ENCODE data around the gene PRKCA.

Gene PRKCA

DNA sequence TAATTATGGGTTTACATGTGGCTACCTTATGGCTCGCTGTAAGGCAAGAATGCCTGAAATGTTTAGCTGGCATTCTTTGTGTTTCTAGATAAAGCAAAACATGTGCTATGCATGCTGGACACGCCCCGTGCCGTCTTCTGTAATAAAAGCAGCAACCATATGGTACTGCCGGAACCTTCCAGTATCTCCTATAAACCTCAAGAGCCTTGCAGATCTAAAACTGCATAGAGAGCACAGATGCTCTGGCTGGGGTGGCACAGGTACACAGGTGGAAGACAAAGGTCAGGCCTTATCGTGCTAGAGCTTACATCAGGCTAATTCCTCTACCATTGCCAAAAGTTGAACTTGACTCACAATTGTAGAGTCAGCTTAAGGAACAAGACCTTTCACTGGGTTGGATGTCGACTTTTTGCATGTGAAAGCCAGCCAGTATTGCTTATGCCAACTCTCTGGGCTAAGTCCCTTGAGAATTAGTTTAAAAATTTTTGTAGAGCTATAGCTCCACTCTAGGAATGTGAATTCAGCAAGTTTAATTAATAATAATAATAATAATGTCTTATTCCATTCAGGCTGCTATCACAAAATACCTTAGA lies 345.1 kb downstream of the PRKCA start:
- H3K9me3 ChIP-seq (replicated peaks in 1 of 2; ENCODE audit: control insufficient read depth in 2 of 2, insufficient read depth in 1 of 2, low read depth in 1 of 2, low read length in 2 of 2): no peaks in the 10 kb centered on the region
- H3K4me1 ChIP-seq (ENCODE audit: control insufficient read depth in 2 of 2, insufficient read depth in 1 of 2, low read depth in 1 of 2, low read length in 2 of 2): peaks cover 3 to 10% of the 10 kb centered on the region in 2 donors
- no peak overlapping the region for H3K4me3 ChIP-seq (ENCODE audit: low read length in 2 of 2)
- H4K8ac ChIP-seq (ENCODE audit: low read depth, low read length): no peak overlapping the region
- H2BK12ac ChIP-seq (ENCODE audit: low read length): no peak overlapping the region
- no peak overlapping the region for H3K9ac ChIP-seq (ENCODE audit: low read depth, low read length, poor library complexity)
- no peak overlapping the region for H3K4ac ChIP-seq (ENCODE audit: low read length)
- H2AFZ ChIP-seq (ENCODE audit: low read length): no peak overlapping the region
- no peak overlapping the region for H3K18ac ChIP-seq (ENCODE audit: low read length)
- H3K36me3 ChIP-seq (replicated peaks in 1 of 2; ENCODE audit: control insufficient read depth in 2 of 2, insufficient read depth in 2 of 2, low read length in 2 of 2): no peaks in the 10 kb centered on the region
- H2AK5ac ChIP-seq (ENCODE audit: low read depth, low read length): no peak overlapping the region
- no peak overlapping the region for H2BK120ac ChIP-seq (ENCODE audit: low read depth, low read length)
- no peak overlapping the region for H3K4me2 ChIP-seq (ENCODE audit: insufficient read depth, low read length, poor library complexity, severe bottlenecking)
- no peak for DNase-seq (ENCODE audit: low spot score)
- no peak overlapping the region for H2BK5ac ChIP-seq (ENCODE audit: low read length)
- H3K27ac ChIP-seq (replicated peaks; ENCODE audit: low read length): no peak overlapping the region
- no peaks in the 10 kb centered on the region for H3K27me3 ChIP-seq (ENCODE audit: control insufficient read depth in 3 of 3, insufficient read depth in 3 of 3, low read depth in 1 of 3, low read length in 3 of 3)
- H3K14ac ChIP-seq (ENCODE audit: low read length): no peak overlapping the region
- H2BK15ac ChIP-seq (ENCODE audit: low read length): no peak overlapping the region
- no peak overlapping the region for H3K23ac ChIP-seq (ENCODE audit: low read depth, low read length, poor library complexity)
- WGBS, 2 donors (ENCODE audit: extremely low coverage in 2 of 2, insufficient read length in 2 of 2, insufficient replicate concordance in 1 of 2): no CpG with 5 or more reads among the region's 7 CpGs
- H4K91ac ChIP-seq (ENCODE audit: low read depth, low read length, poor library complexity): no peak overlapping the region
- H3K79me1 ChIP-seq (ENCODE audit: low read depth, low read length): no peaks in the 10 kb centered on the region

DNA sequence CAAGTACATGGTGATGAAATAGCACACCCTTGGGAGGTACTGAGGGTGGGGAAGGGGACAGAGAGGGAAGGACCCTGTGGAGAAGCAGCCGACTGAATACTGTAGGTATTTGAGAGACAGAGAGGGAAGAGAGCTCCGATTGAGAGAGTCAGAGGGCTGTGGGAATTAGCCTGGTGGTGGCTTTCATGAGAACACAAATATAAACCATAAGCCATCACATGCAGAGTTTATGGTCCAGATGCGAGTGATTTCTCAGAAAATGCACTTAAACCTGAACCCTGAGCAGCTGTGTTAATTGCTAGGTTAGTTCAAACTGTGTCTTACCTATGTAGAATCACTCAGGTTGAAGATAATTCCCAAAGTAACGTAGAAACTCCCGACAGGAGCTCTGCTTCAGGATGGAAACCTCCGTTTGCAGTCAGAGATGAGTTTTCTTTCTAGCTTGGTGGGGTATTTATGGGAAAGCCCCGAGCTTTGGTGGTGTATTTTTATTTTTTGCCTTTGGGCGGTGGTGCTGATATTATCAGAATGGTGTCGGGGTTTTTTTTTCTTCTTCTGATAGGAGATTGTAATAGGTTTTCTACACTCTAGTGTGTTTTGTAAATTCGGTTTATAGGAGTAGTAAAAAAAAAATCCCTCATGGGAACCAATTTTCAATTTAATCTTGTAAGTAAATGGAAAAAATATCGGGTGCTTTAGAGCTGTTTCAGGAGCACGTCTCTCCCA lies 347.6 kb downstream of the PRKCA start:
- Histone ChIP-seq H3K9ac (ENCODE audit: low read depth, low read length, poor library complexity) (no peak overlapping the region), H3K4ac (ENCODE audit: low read length) (no peak overlapping the region), H2BK15ac (ENCODE audit: low read length) (no peak overlapping the region), H4K91ac (ENCODE audit: low read depth, low read length, poor library complexity) (no peak overlapping the region), H2BK5ac (ENCODE audit: low read length) (no peak overlapping the region), H2AK5ac (ENCODE audit: low read depth, low read length) (no peak overlapping the region), H3K4me2 (ENCODE audit: insufficient read depth, low read length, poor library complexity, severe bottlenecking) (no peak overlapping the region), H2BK120ac (ENCODE audit: low read depth, low read length) (no peak overlapping the region), H3K4me3 (ENCODE audit: low read length in 2 of 2) (no peak overlapping the region), H3K27me3 (ENCODE audit: control insufficient read depth in 3 of 3, insufficient read depth in 3 of 3, low read depth in 1 of 3, low read length in 3 of 3) (no peaks in the 10 kb centered on the region), H2BK12ac (ENCODE audit: low read length) (no peak overlapping the region), H4K8ac (ENCODE audit: low read depth, low read length) (no peak overlapping the region), H3K9me3 (replicated peaks in 1 of 2; ENCODE audit: control insufficient read depth in 2 of 2, insufficient read depth in 1 of 2, low read depth in 1 of 2, low read length in 2 of 2) (no peaks in the 10 kb centered on the region), H3K18ac (ENCODE audit: low read length) (no peak overlapping the region), H3K23ac (ENCODE audit: low read depth, low read length, poor library complexity) (no peak overlapping the region), H3K14ac (ENCODE audit: low read length) (no peak overlapping the region), H3K36me3 (replicated peaks in 1 of 2; ENCODE audit: control insufficient read depth in 2 of 2, insufficient read depth in 2 of 2, low read length in 2 of 2) (no peaks in the 10 kb centered on the region), H2AFZ (ENCODE audit: low read length) (no peak overlapping the region), H3K27ac (replicated peaks; ENCODE audit: low read length) (no peak overlapping the region), H3K79me1 (ENCODE audit: low read depth, low read length) (no peaks in the 10 kb centered on the region), H3K4me1 (ENCODE audit: control insufficient read depth in 2 of 2, insufficient read depth in 1 of 2, low read depth in 1 of 2, low read length in 2 of 2) (no peaks in the 10 kb centered on the region)
- WGBS, 2 donors (ENCODE audit: extremely low coverage in 2 of 2, insufficient read length in 2 of 2, insufficient replicate concordance in 1 of 2): no CpG with 5 or more reads among the region's 12 CpGs
- DNase-seq (ENCODE audit: low spot score): no peak

DNA sequence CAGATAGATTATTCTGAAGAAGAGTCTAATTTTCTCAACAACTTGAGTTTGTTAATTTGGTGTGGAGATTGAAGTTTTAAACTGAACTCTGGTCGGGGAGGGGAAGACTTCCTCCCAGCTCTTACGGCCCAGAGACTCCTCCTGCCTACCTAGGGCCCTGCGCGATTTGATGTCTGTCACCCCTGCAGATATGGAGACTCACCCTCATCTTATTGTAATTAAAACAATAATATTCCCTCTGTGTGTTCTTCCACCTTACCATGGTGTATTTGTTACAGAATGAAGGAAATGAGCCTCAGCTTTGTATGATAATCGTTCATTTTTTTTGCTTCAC lies 348.1 kb downstream of the PRKCA start:
- no peaks in the 10 kb centered on the region for H3K79me1 ChIP-seq (ENCODE audit: low read depth, low read length)
- no peak overlapping the region for H2AFZ ChIP-seq (ENCODE audit: low read length)
- H4K91ac ChIP-seq (ENCODE audit: low read depth, low read length, poor library complexity): no peak overlapping the region
- H3K4ac ChIP-seq (ENCODE audit: low read length): no peak overlapping the region
- H2BK120ac ChIP-seq (ENCODE audit: low read depth, low read length): no peak overlapping the region
- H3K9me3 ChIP-seq (replicated peaks in 1 of 2; ENCODE audit: control insufficient read depth in 2 of 2, insufficient read depth in 1 of 2, low read depth in 1 of 2, low read length in 2 of 2): no peaks in the 10 kb centered on the region
- DNase-seq (ENCODE audit: low spot score): no peak
- H3K4me2 ChIP-seq (ENCODE audit: insufficient read depth, low read length, poor library complexity, severe bottlenecking): no peak overlapping the region
- H2BK5ac ChIP-seq (ENCODE audit: low read length): no peak overlapping the region
- H3K18ac ChIP-seq (ENCODE audit: low read length): no peak overlapping the region
- no peak overlapping the region for H3K4me3 ChIP-seq (ENCODE audit: low read length in 2 of 2)
- no CpG with 5 or more reads among the region's 5 CpGs for WGBS, 2 donors (ENCODE audit: extremely low coverage in 2 of 2, insufficient read length in 2 of 2, insufficient replicate concordance in 1 of 2)
- H3K9ac ChIP-seq (ENCODE audit: low read depth, low read length, poor library complexity): no peak overlapping the region
- H2BK12ac ChIP-seq (ENCODE audit: low read length): no peak overlapping the region
- H3K27ac ChIP-seq (replicated peaks; ENCODE audit: low read length): no peak overlapping the region
- no peak overlapping the region for H3K23ac ChIP-seq (ENCODE audit: low read depth, low read length, poor library complexity)
- no peaks in the 10 kb centered on the region for H3K4me1 ChIP-seq (ENCODE audit: control insufficient read depth in 2 of 2, insufficient read depth in 1 of 2, low read depth in 1 of 2, low read length in 2 of 2)
- H3K27me3 ChIP-seq (ENCODE audit: control insufficient read depth in 3 of 3, insufficient read depth in 3 of 3, low read depth in 1 of 3, low read length in 3 of 3): no peaks in the 10 kb centered on the region
- no peak overlapping the region for H2AK5ac ChIP-seq (ENCODE audit: low read depth, low read length)
- no peaks in the 10 kb centered on the region for H3K36me3 ChIP-seq (replicated peaks in 1 of 2; ENCODE audit: control insufficient read depth in 2 of 2, insufficient read depth in 2 of 2, low read length in 2 of 2)
- H3K14ac ChIP-seq (ENCODE audit: low read length): no peak overlapping the region
- H4K8ac ChIP-seq (ENCODE audit: low read depth, low read length): no peak overlapping the region
- no peak overlapping the region for H2BK15ac ChIP-seq (ENCODE audit: low read length)

DNA sequence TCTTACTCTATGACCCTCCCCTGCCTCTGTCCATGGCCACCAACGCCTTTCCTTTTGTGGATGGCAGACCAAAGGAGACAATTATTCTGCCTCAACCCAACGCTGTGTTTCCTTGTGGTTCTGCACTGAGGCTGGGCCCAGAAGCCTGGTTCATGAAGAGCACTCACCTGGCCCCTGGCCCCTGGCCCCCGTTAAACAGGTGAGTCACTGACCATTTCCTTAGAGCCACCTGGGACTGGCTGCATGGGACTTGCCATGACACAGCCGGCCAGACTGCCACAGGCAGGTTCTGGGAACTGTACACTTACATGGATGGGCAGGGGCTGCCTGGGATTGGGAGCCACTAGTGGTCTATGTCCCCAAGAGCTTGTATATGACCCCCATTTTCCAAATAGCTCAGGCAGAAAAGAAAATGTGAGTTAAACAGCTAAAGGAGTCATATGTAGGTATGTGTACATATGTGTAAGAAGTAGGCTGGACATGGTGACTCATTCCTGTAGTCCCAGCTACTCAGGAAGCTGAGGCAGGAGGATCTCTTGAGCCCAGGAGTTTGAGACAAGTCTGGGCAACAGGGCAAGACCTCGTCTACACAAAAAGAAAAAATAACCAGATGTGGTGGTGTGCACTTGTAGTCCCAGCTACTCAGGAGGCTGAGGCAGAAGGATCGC lies 350.6 kb downstream of the PRKCA start:
- no peak overlapping the region for H3K14ac ChIP-seq (ENCODE audit: low read length)
- H2AK5ac ChIP-seq (ENCODE audit: low read depth, low read length): no peak overlapping the region
- no peaks in the 10 kb centered on the region for H3K27me3 ChIP-seq (ENCODE audit: control insufficient read depth in 3 of 3, insufficient read depth in 3 of 3, low read depth in 1 of 3, low read length in 3 of 3)
- H2BK120ac ChIP-seq (ENCODE audit: low read depth, low read length): no peak overlapping the region
- H2AFZ ChIP-seq (ENCODE audit: low read length): no peak overlapping the region
- no peak overlapping the region for H4K8ac ChIP-seq (ENCODE audit: low read depth, low read length)
- no peak overlapping the region for H2BK12ac ChIP-seq (ENCODE audit: low read length)
- H3K23ac ChIP-seq (ENCODE audit: low read depth, low read length, poor library complexity): no peak overlapping the region
- no peak overlapping the region for H3K4ac ChIP-seq (ENCODE audit: low read length)
- no peak overlapping the region for H3K18ac ChIP-seq (ENCODE audit: low read length)
- no peak for DNase-seq (ENCODE audit: low spot score)
- no peak overlapping the region for H3K9ac ChIP-seq (ENCODE audit: low read depth, low read length, poor library complexity)
- H3K9me3 ChIP-seq (replicated peaks in 1 of 2; ENCODE audit: control insufficient read depth in 2 of 2, insufficient read depth in 1 of 2, low read depth in 1 of 2, low read length in 2 of 2): no peaks in the 10 kb centered on the region
- peaks cover 5 to 15% of the 10 kb centered on the region in 2 donors for H3K4me1 ChIP-seq (ENCODE audit: control insufficient read depth in 2 of 2, insufficient read depth in 1 of 2, low read depth in 1 of 2, low read length in 2 of 2)
- H2BK15ac ChIP-seq (ENCODE audit: low read length): no peak overlapping the region
- WGBS, 2 donors (ENCODE audit: extremely low coverage in 2 of 2, insufficient read length in 2 of 2, insufficient replicate concordance in 1 of 2): no CpG with 5 or more reads among the region's 6 CpGs
- no peak overlapping the region for H3K4me2 ChIP-seq (ENCODE audit: insufficient read depth, low read length, poor library complexity, severe bottlenecking)
- H3K27ac ChIP-seq (replicated peaks; ENCODE audit: low read length): no peak overlapping the region
- H4K91ac ChIP-seq (ENCODE audit: low read depth, low read length, poor library complexity): no peak overlapping the region
- H2BK5ac ChIP-seq (ENCODE audit: low read length): no peak overlapping the region
- no peaks in the 10 kb centered on the region for H3K36me3 ChIP-seq (replicated peaks in 1 of 2; ENCODE audit: control insufficient read depth in 2 of 2, insufficient read depth in 2 of 2, low read length in 2 of 2)
- H3K79me1 ChIP-seq (ENCODE audit: low read depth, low read length): no peaks in the 10 kb centered on the region
- H3K4me3 ChIP-seq (ENCODE audit: low read length in 2 of 2): no peak overlapping the region

All from neuronal stem cell (in vitro differentiated cells).